Fibroblast of villous mesenchyme (primary cell): ENCODE data around the gene TRAPPC5. TPM values are rescaled to one million over a fixed set of nuclear protein-coding genes. Genes with fewer than 3 reads are reported as not detected.
"Not testable (repeated sequence)": the region's sequence is repeated elsewhere in the genome, so short reads cannot be mapped to it uniquely, and the experiment has no call there.

Experiments used
- DNase-seq: peaks from one replicate; pipeline ENCODE4 v3.0.0-alpha.2; 2010; ENCODE audit warnings: low read depth
- H3K4me3 ChIP-seq: 2 replicates; pipeline ENCODE4 v1.5.1; 2011; ENCODE audit warnings: low read depth, mild to moderate bottlenecking, low read length
- CTCF ChIP-seq: IDR thresholded peaks from 2 replicates; pipeline ENCODE4 v1.5.1; 2012; ENCODE audit warnings: low read depth, mild to moderate bottlenecking, low read length; ENCODE audit not compliant: insufficient read depth
- total RNA-seq: library from RNA; depleted of rRNA; stranded (reverse); fragments of >200 nt; gene quantifications from 2 replicates; pipeline ENCODE4 v1.2.3, GENCODE V29; 2012

TRAPPC5 gene
- total RNA-seq, 1 donor: 29.8 TPM

GRCh38 chr19:7641290-7642276, 39.0 kb upstream of the TRAPPC5 start:
- TF ChIP-seq CTCF: no peak
- DNase-seq: no peak
- no peak overlapping the region for H3K4me3 ChIP-seq

GRCh38 chr19:7642295-7643030, 38.2 kb upstream of the TRAPPC5 start:
- no peak for DNase-seq
- no peak overlapping the region for H3K4me3 ChIP-seq
- TF ChIP-seq CTCF: no peak

GRCh38 chr19:7643031-7643415, 37.6 kb upstream of the TRAPPC5 start:
- no peak overlapping the region for H3K4me3 ChIP-seq
- no peak for TF ChIP-seq CTCF
- no peak for DNase-seq

GRCh38 chr19:7643629-7644549, 36.7 kb upstream of the TRAPPC5 start:
- H3K4me3 ChIP-seq, DNase-seq: not testable (repeated sequence)

- TF ChIP-seq CTCF: no peak
- H3K4me3 ChIP-seq: no peak overlapping the region
- no peak for DNase-seq
These were observed 36.1 kb upstream of the TRAPPC5 start for GRCh38 chr19:7644550-7644877.

- no peak for DNase-seq
- TF ChIP-seq CTCF: no peak
- H3K4me3 ChIP-seq: no peak overlapping the region
These were observed 35.5 kb upstream of the TRAPPC5 start for GRCh38 chr19:7645163-7645562.
